ENCODE measurements around the gene LIPC.

Gene LIPC

GRCh38 chr15:58409861-58410260 lies 21.9 kb upstream of the LIPC start:
- H3K4me3 ChIP-seq (ENCODE audit: control insufficient read depth, low read depth, low read length) = no peak overlapping the region
- TF ChIP-seq, protein P1, sequence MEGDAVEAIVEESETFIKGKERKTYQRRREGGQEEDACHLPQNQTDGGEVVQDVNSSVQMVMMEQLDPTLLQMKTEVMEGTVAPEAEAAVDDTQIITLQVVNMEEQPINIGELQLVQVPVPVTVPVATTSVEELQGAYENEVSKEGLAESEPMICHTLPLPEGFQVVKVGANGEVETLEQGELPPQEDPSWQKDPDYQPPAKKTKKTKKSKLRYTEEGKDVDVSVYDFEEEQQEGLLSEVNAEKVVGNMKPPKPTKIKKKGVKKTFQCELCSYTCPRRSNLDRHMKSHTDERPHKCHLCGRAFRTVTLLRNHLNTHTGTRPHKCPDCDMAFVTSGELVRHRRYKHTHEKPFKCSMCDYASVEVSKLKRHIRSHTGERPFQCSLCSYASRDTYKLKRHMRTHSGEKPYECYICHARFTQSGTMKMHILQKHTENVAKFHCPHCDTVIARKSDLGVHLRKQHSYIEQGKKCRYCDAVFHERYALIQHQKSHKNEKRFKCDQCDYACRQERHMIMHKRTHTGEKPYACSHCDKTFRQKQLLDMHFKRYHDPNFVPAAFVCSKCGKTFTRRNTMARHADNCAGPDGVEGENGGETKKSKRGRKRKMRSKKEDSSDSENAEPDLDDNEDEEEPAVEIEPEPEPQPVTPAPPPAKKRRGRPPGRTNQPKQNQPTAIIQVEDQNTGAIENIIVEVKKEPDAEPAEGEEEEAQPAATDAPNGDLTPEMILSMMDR (IDR thresholded peaks at IDR 0.05; ENCODE audit: control insufficient read depth, insufficient read depth, low read depth, low read length, missing control alignments) = no peak
- DNase-seq (ENCODE audit: low read depth) = no peak

- TF ChIP-seq, protein P1 (IDR thresholded peaks at IDR 0.05; ENCODE audit: control insufficient read depth, insufficient read depth, low read depth, low read length, missing control alignments) = no peak
- H3K4me3 ChIP-seq (ENCODE audit: control insufficient read depth, low read depth, low read length) = peak overlapping the region; percentile 27
- peak; percentile 28 for DNase-seq (ENCODE audit: low read depth)
These were observed 21.4 kb upstream of the LIPC start for GRCh38 chr15:58410353-58410752.

- no peak overlapping the region for H3K4me3 ChIP-seq (ENCODE audit: control insufficient read depth, low read depth, low read length)
- no peak for DNase-seq (ENCODE audit: low read depth)
- TF ChIP-seq, protein P1 (IDR thresholded peaks at IDR 0.05; ENCODE audit: control insufficient read depth, insufficient read depth, low read depth, low read length, missing control alignments) = no peak
These were observed 18.5 kb upstream of the LIPC start for GRCh38 chr15:58413253-58413652.

DNA sequence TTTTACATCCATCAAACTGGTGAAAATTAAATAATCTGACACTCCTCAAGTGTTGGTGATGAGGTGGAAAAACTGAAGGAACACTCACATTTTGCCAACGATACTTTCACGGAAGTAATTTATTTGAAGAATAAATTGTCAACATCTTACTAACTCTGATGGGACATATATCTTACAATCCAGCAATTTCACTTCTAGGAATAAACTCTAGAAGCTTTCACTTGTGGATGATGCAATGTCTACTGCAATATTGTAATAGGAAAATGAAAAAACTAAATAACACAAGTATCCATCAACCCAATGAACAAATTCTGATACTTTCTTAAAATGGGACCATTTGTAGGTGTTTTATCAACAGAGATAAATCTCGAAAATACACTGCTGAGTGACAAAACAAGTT lies 16.2 kb upstream of the LIPC start:
- no peak for DNase-seq (ENCODE audit: low read depth)
- TF ChIP-seq, protein P1 (IDR thresholded peaks at IDR 0.05; ENCODE audit: control insufficient read depth, insufficient read depth, low read depth, low read length, missing control alignments) = no peak
- no peak overlapping the region for H3K4me3 ChIP-seq (ENCODE audit: control insufficient read depth, low read depth, low read length)

- TF ChIP-seq, protein P1 (IDR thresholded peaks at IDR 0.05; ENCODE audit: control insufficient read depth, insufficient read depth, low read depth, low read length, missing control alignments) = no peak
- no peak overlapping the region for H3K4me3 ChIP-seq (ENCODE audit: control insufficient read depth, low read depth, low read length)
- DNase-seq (ENCODE audit: low read depth) = no peak
These were observed 14.8 kb upstream of the LIPC start for GRCh38 chr15:58416963-58417362.

DNA sequence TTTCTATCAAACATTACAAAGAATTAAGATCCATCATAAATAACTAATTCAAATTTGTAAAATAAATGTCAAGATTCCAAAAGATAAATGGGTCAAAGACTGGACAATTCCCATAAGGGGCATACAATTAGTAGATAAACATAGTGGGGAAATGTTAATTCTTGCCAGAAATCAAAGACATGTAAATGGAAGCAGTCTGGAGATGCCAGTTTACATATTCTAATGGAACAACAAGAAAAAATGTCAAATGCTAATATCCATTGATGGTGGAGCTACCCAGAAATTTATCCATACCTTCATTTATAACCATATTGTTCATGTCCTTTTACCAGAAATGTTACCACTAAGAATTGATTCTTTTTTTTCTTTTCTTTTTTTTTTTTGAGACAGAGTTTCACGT lies 13.7 kb upstream of the LIPC start:
- H3K4me3 ChIP-seq (ENCODE audit: control insufficient read depth, low read depth, low read length) = no peak overlapping the region
- TF ChIP-seq, protein P1 (IDR thresholded peaks at IDR 0.05; ENCODE audit: control insufficient read depth, insufficient read depth, low read depth, low read length, missing control alignments) = no peak
- no peak for DNase-seq (ENCODE audit: low read depth)

All from AG09309 (cell line).